ENCODE measurements around the gene ZNF428.

DNA sequence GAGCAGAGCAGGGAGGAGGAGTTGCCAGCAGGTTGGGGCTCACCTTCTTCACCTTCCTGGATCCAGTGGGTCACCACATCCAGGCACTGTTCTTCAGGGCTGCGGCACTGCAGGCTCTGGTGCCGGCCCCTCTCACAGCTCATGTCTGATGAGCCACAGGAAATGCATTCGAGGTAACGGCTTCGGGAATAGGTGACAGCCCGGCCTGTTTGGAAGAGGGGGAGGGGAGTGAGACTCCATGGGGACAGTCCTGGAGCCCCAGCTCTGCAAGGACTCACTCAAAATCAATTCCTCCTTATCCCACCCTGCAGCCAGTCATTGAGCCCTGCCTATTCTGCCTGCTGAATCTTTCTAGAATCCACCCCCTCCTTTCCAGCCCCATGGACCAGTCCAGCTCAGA, 37.0 kb upstream of the ZNF428 start:
- TF ChIP-seq CTCF (IDR thresholded peaks at IDR 0.05) (no peak), POLR2A (IDR thresholded peaks at IDR 0.05) (no peak), POLR2AphosphoS5 (IDR thresholded peaks at IDR 0.05) (no peak), EP300 (IDR thresholded peaks at IDR 0.05) (no peak)

All from gastroesophageal sphincter (tissue), 3 donors.